Measurements from ENCODE around the gene LIX1. TPM values are rescaled to one million over a fixed set of nuclear protein-coding genes. Genes with fewer than 3 reads are reported as not detected.
"Not testable (repeated sequence)": the region's sequence is repeated elsewhere in the genome, so short reads cannot be mapped to it uniquely, and the experiment has no call there.

The LIX1 gene
- total and polyA plus RNA-seq, 7 donors, result 0.54 to 3.6 (median 1.7) TPM; not detected in 2

GRCh38 chr5:97182571-97183099, 40.2 kb upstream of the LIX1 start:
- intact Hi-C loops (cut with DNase I), result loop anchor here (2.0 to 5.0 kb wide), 3 partner anchors 435 to 1592 kb away; partner anchors contain the start of gene CAST
- Histone ChIP-seq H3K36me3 (peaks cover 7 to 15% (median 10%) of the 10 kb centered on the region in 4 donors), H3K4me1 (peaks cover 0 to 31% (median 18%) of the 10 kb centered on the region in 4 donors), H3K9me3 (no peaks in the 10 kb centered on the region), H3K4me3 (peak overlapping the region; percentile 64 to 86 (median 78)), H3K27ac (peak overlapping the region; percentile 87 to 90 (median 89)), H3K27me3 (no peaks in the 10 kb centered on the region)
- DNase-seq, result no peak
- TF ChIP-seq POLR2AphosphoS5 (IDR thresholded peaks at IDR 0.05), result no peak
- no peak for TF ChIP-seq POLR2A (IDR thresholded peaks at IDR 0.05)
- no peak for TF ChIP-seq CTCF (IDR thresholded peaks at IDR 0.05)
- TF ChIP-seq EP300 (IDR thresholded peaks at IDR 0.05), result no peak
- 0 to 1% methylated on average over 12 of the region's 12 CpGs for WGBS, 2 donors

- peak overlapping the region in 3 of 4 donors; percentile 88 to 90 (median 90) for H3K27ac ChIP-seq
- WGBS, 2 donors, result 47 to 79% methylated on average over 4 of the region's 4 CpGs
- DNase-seq, result no peak
- peaks cover 7 to 21% (median 15%) of the 10 kb centered on the region in 4 donors for H3K36me3 ChIP-seq
- peaks cover 0 to 31% (median 18%) of the 10 kb centered on the region in 4 donors for H3K4me1 ChIP-seq
- peak overlapping the region; percentile 64 to 86 (median 78) for H3K4me3 ChIP-seq
- no peaks in the 10 kb centered on the region for H3K27me3 ChIP-seq
- intact Hi-C loops (cut with DNase I), result loop anchor here (2.0 to 5.0 kb wide), 3 partner anchors 435 to 1593 kb away; partner anchors contain the start of gene CAST
- TF ChIP-seq POLR2AphosphoS5 (IDR thresholded peaks at IDR 0.05) (no peak), CTCF (IDR thresholded peaks at IDR 0.05) (no peak), EP300 (IDR thresholded peaks at IDR 0.05) (no peak), POLR2A (IDR thresholded peaks at IDR 0.05) (no peak)
- H3K9me3 ChIP-seq, result no peaks in the 10 kb centered on the region
Observed at GRCh38 chr5:97181856-97182545, 39.6 kb upstream of the LIX1 start.

GRCh38 chr5:97179457-97179856, 37.0 kb upstream of the LIX1 start:
- Histone ChIP-seq H3K4me1 (peaks cover 0 to 31% (median 18%) of the 10 kb centered on the region in 4 donors), H3K36me3 (peaks cover 18 to 47% (median 33%) of the 10 kb centered on the region in 4 donors)
- H3K9me3 ChIP-seq; H3K4me3 ChIP-seq; DNase-seq; H3K27me3 ChIP-seq; intact Hi-C loops (cut with DNase I); H3K27ac ChIP-seq: not testable (repeated sequence)
- 85 to 97% methylated on average over 3 of the region's 3 CpGs for WGBS, 2 donors

- H3K4me1 ChIP-seq, result no peaks in the 10 kb centered on the region
- no peak for TF ChIP-seq EP300 (IDR thresholded peaks at IDR 0.05)
- TF ChIP-seq POLR2A (IDR thresholded peaks at IDR 0.05), result no peak
- no peak for TF ChIP-seq CTCF (IDR thresholded peaks at IDR 0.05)
- TF ChIP-seq POLR2AphosphoS5 (IDR thresholded peaks at IDR 0.05), result no peak
- no peak overlapping the region for H3K4me3 ChIP-seq
- no peaks in the 10 kb centered on the region for H3K27me3 ChIP-seq
- no peaks in the 10 kb centered on the region for H3K9me3 ChIP-seq
- peaks cover 22 to 100% (median 43%) of the 10 kb centered on the region in 4 donors for H3K36me3 ChIP-seq
- no peak overlapping the region for H3K27ac ChIP-seq
- no peak for DNase-seq
- intact Hi-C loops (cut with DNase I), result no loop called here
Observed at GRCh38 chr5:97172227-97172626, 29.8 kb upstream of the LIX1 start.

GRCh38 chr5:97171703-97172102, 29.3 kb upstream of the LIX1 start:
- Histone ChIP-seq H3K27me3 (no peaks in the 10 kb centered on the region), H3K4me3 (no peak overlapping the region), H3K9me3 (no peaks in the 10 kb centered on the region), H3K4me1 (no peaks in the 10 kb centered on the region), H3K36me3 (peaks cover 19 to 100% (median 40%) of the 10 kb centered on the region in 4 donors), H3K27ac (no peak overlapping the region)
- WGBS, 2 donors, result 82 to 89% methylated on average over 3 of the region's 3 CpGs
- DNase-seq, result no peak
- intact Hi-C loops (cut with DNase I), result no loop called here
- TF ChIP-seq POLR2AphosphoS5 (IDR thresholded peaks at IDR 0.05), result no peak
- TF ChIP-seq EP300 (IDR thresholded peaks at IDR 0.05), result no peak
- TF ChIP-seq CTCF (IDR thresholded peaks at IDR 0.05), result no peak
